Measurements from ENCODE around the gene BRD3. TPM values are rescaled to one million over a fixed set of nuclear protein-coding genes. Genes with fewer than 3 reads are reported as not detected.

The BRD3 gene
- polyA plus RNA-seq, 3 donors, result 16.4 to 18.2 (median 17.1) TPM

DNA sequence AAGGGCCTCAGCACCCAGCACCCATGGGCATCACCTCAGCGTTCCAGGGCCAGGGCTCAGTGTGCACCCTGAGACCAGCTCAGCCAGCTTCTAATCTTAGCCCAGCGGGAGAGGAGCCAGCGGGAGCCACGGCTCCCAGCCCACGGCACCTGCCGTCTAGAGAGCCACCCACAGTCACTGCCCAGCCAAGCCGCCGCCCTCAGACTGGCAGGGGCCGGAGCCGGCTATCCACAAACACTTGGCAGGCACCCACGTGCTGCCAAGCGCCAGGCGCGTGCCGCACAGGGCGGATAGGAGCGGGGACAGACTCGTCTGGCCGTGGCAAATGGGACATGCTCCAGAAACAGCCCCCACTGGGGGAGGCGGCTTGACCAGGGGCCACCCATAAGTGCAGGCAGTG lies 18.6 kb downstream of the BRD3 start:
- 86% methylated on average over 20 of the region's 20 CpGs for WGBS (ENCODE audit: insufficient coverage)
- no peak overlapping the region for H2AFZ ChIP-seq (ENCODE audit: insufficient read depth, low read depth, low read length, poor library complexity, severe bottlenecking)
- peaks cover 23% of the 10 kb centered on the region for H3K79me2 ChIP-seq (ENCODE audit: insufficient read depth, low read length)
- no peak overlapping the region for H3K4me2 ChIP-seq (replicated peaks; ENCODE audit: extremely low read depth, low read length, poor library complexity, severe bottlenecking)
- H3K4me1 Mint-ChIP-seq, result peaks cover 6% of the 10 kb centered on the region
- H3K9me3 Mint-ChIP-seq, result no peaks in the 10 kb centered on the region
- H4K20me1 ChIP-seq (ENCODE audit: insufficient read depth, low read length), result peaks cover 91% of the 10 kb centered on the region
- H3K27me3 ChIP-seq (ENCODE audit: control insufficient read depth in 2 of 2, insufficient read depth in 2 of 2, low read length in 2 of 2), result no peaks in the 10 kb centered on the region
- DNase-seq, result no peak
- no peak overlapping the region for H3K27ac ChIP-seq (ENCODE audit: low read depth in 1 of 2, low read length in 2 of 2)
- no peaks in the 10 kb centered on the region for H3K4me1 ChIP-seq (ENCODE audit: control insufficient read depth in 1 of 2, insufficient read depth in 2 of 2, low read length in 2 of 2)
- no peak overlapping the region for H3K4me3 ChIP-seq (replicated peaks in 1 of 3; ENCODE audit: low read depth in 2 of 3, low read length in 3 of 3)
- no peak overlapping the region for H3K4me3 Mint-ChIP-seq
- H3K36me3 ChIP-seq (replicated peaks in 1 of 2; ENCODE audit: control insufficient read depth in 1 of 2, insufficient read depth in 2 of 2, low read length in 2 of 2), result peaks cover 93 to 100% of the 10 kb centered on the region in 2 donors
- intact Hi-C loops (cut with micrococcal nuclease), result no loop called here
- H3K27ac Mint-ChIP-seq, result no peak overlapping the region
- TF ChIP-seq, protein P1, sequence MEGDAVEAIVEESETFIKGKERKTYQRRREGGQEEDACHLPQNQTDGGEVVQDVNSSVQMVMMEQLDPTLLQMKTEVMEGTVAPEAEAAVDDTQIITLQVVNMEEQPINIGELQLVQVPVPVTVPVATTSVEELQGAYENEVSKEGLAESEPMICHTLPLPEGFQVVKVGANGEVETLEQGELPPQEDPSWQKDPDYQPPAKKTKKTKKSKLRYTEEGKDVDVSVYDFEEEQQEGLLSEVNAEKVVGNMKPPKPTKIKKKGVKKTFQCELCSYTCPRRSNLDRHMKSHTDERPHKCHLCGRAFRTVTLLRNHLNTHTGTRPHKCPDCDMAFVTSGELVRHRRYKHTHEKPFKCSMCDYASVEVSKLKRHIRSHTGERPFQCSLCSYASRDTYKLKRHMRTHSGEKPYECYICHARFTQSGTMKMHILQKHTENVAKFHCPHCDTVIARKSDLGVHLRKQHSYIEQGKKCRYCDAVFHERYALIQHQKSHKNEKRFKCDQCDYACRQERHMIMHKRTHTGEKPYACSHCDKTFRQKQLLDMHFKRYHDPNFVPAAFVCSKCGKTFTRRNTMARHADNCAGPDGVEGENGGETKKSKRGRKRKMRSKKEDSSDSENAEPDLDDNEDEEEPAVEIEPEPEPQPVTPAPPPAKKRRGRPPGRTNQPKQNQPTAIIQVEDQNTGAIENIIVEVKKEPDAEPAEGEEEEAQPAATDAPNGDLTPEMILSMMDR (IDR thresholded peaks at IDR 0.05), result no peak
- H3K9me3 ChIP-seq (replicated peaks in 1 of 2; ENCODE audit: control insufficient read depth in 1 of 2, insufficient read depth in 1 of 2, low read length in 2 of 2), result no peaks in the 10 kb centered on the region
- H3K27me3 Mint-ChIP-seq (ENCODE audit: low read depth in 3 of 3), result no peaks in the 10 kb centered on the region
- H3K9ac ChIP-seq (ENCODE audit: insufficient read depth, low read length, poor library complexity, severe bottlenecking), result no peak overlapping the region
- H3K36me3 Mint-ChIP-seq, result peaks cover 82 to 95% of the 10 kb centered on the region in 2 donors

DNA sequence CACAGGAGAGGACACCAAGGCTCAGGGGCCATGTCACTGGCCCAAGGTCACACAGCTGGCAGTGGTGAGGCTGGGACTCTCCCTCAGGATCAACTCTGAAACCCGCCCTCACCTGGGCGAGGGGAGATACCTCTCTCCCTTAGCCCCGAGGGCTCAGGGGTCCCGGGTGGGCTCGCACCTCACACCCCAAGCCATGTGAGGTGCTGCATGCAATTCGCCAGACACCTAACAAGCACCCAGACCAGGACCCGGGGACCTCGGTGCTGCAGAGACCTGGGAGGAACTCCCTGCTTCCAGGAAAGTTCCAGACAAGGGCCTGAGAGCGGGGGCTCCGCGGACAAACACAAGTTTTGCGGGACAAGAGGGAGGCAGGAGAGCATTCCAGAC lies 19.3 kb downstream of the BRD3 start:
- peaks cover 0 to 2% (median 0%) of the 10 kb centered on the region in 7 donors for H3K9me3 Mint-ChIP-seq
- H3K27ac Mint-ChIP-seq, result no peak overlapping the region
- H2AFZ ChIP-seq (ENCODE audit: insufficient read depth, low read depth, low read length, poor library complexity, severe bottlenecking), result no peak overlapping the region
- peaks cover 0 to 2% (median 0%) of the 10 kb centered on the region in 3 donors for H3K27me3 Mint-ChIP-seq (ENCODE audit: low read depth in 3 of 3)
- 98% methylated on average over 12 of the region's 12 CpGs for WGBS (ENCODE audit: insufficient coverage)
- no peak overlapping the region for H3K4me3 Mint-ChIP-seq
- H3K27ac ChIP-seq (ENCODE audit: low read depth in 1 of 2, low read length in 2 of 2), result no peak overlapping the region
- no peak overlapping the region for H3K4me3 ChIP-seq (replicated peaks in 1 of 3; ENCODE audit: low read depth in 2 of 3, low read length in 3 of 3)
- H3K27me3 ChIP-seq (ENCODE audit: control insufficient read depth in 2 of 2, insufficient read depth in 2 of 2, low read length in 2 of 2), result no peaks in the 10 kb centered on the region
- peaks cover 85 to 99% of the 10 kb centered on the region in 2 donors for H3K36me3 Mint-ChIP-seq
- DNase-seq, result no peak
- H4K20me1 ChIP-seq (ENCODE audit: insufficient read depth, low read length), result peaks cover 91% of the 10 kb centered on the region
- peaks cover 16% of the 10 kb centered on the region for H3K79me2 ChIP-seq (ENCODE audit: insufficient read depth, low read length)
- H3K4me2 ChIP-seq (replicated peaks; ENCODE audit: extremely low read depth, low read length, poor library complexity, severe bottlenecking), result no peak overlapping the region
- no peaks in the 10 kb centered on the region for H3K9me3 ChIP-seq (replicated peaks in 1 of 2; ENCODE audit: control insufficient read depth in 1 of 2, insufficient read depth in 1 of 2, low read length in 2 of 2)
- intact Hi-C loops (cut with micrococcal nuclease), result no loop called here
- H3K4me1 Mint-ChIP-seq, result peaks cover 12% of the 10 kb centered on the region
- TF ChIP-seq, protein P1 (IDR thresholded peaks at IDR 0.05), result no peak
- H3K9ac ChIP-seq (ENCODE audit: insufficient read depth, low read length, poor library complexity, severe bottlenecking), result no peak overlapping the region
- H3K36me3 ChIP-seq (replicated peaks in 1 of 2; ENCODE audit: control insufficient read depth in 1 of 2, insufficient read depth in 2 of 2, low read length in 2 of 2), result peaks cover 96 to 100% of the 10 kb centered on the region in 2 donors
- no peaks in the 10 kb centered on the region for H3K4me1 ChIP-seq (ENCODE audit: control insufficient read depth in 1 of 2, insufficient read depth in 2 of 2, low read length in 2 of 2)
